Mesendoderm (in vitro differentiated cells): ENCODE results near the gene FUT6.
"Not testable (repeated sequence)": the region's sequence is repeated elsewhere in the genome, so short reads cannot be mapped to it uniquely, and the experiment has no call there.

Source experiments
- DNase-seq: peaks from one replicate; pipeline ENCODE4 v3.0.0; 2013
- H2AK5ac ChIP-seq: 2 replicates; pipeline ENCODE4 v1.6.1; 2013; ENCODE audit warnings: low read length, inconsistent platforms
- H2BK120ac ChIP-seq: 2 replicates; pipeline ENCODE4 v1.6.1; 2013; ENCODE audit warnings: low read depth, mild to moderate bottlenecking, low read length, moderate library complexity, mixed read lengths
- H2BK15ac ChIP-seq: replicated peaks from 2 replicates; pipeline ENCODE4 v1.6.1; 2013; ENCODE audit warnings: low read depth, mild to moderate bottlenecking, moderate library complexity
- H2BK5ac ChIP-seq: 2 replicates; pipeline ENCODE4 v1.6.1; 2013; ENCODE audit warnings: low read length, inconsistent platforms
- H3K18ac ChIP-seq: 2 replicates; pipeline ENCODE4 v1.6.1; 2013; ENCODE audit warnings: mild to moderate bottlenecking, low read length, mixed read lengths
- H3K23ac ChIP-seq: one replicate; pipeline ENCODE4 v1.6.1; 2013; ENCODE audit warnings: low read length
- H3K27ac ChIP-seq: 2 replicates; pipeline ENCODE4 v1.5.1; 2013; ENCODE audit warnings: low read depth, mild to moderate bottlenecking, inconsistent platforms, low read length, moderate library complexity
- H3K27me3 ChIP-seq: 2 replicates; pipeline ENCODE4 v1.6.1; 2013; ENCODE audit warnings: low read length, control low read depth, mild to moderate bottlenecking, inconsistent platforms; ENCODE audit not compliant: insufficient read depth, poor library complexity
- H3K36me3 ChIP-seq: 2 replicates; pipeline ENCODE4 v1.6.1; 2013; ENCODE audit warnings: low read length, inconsistent platforms; ENCODE audit not compliant: control insufficient read depth, insufficient read depth
- H3K4ac ChIP-seq: one replicate; pipeline ENCODE4 v1.6.1; 2013; ENCODE audit warnings: low read depth, mild to moderate bottlenecking, low read length, moderate library complexity
- H3K4me1 ChIP-seq: 2 replicates; pipeline ENCODE4 v1.6.1; 2013; ENCODE audit warnings: low read depth, low read length, inconsistent platforms; ENCODE audit not compliant: control insufficient read depth
- H3K4me2 ChIP-seq: 2 replicates; pipeline ENCODE4 v1.6.1; 2013; ENCODE audit warnings: low read length
- H3K4me3 ChIP-seq: 2 replicates; pipeline ENCODE4 v1.5.1; 2013; ENCODE audit warnings: mild to moderate bottlenecking, low read length
- H3K56ac ChIP-seq: one replicate; pipeline ENCODE4 v1.6.1; 2013; ENCODE audit warnings: low read length
- H3K79me1 ChIP-seq: 2 replicates; pipeline ENCODE4 v1.6.1; 2013; ENCODE audit warnings: low read length, inconsistent platforms
- H3K79me2 ChIP-seq: 2 replicates; pipeline ENCODE4 v1.6.1; 2013; ENCODE audit warnings: mild to moderate bottlenecking, low read length; ENCODE audit not compliant: control insufficient read depth, insufficient read depth
- H3K9ac ChIP-seq: 2 replicates; pipeline ENCODE4 v1.6.1; 2013; ENCODE audit warnings: low read length, inconsistent platforms
- H4K5ac ChIP-seq: one replicate; pipeline ENCODE4 v1.6.1; 2013; ENCODE audit warnings: low read length
- H4K8ac ChIP-seq: one replicate; pipeline ENCODE4 v1.6.1; 2013; ENCODE audit warnings: low read depth, mild to moderate bottlenecking, control low read depth, low read length, moderate library complexity
- WGBS: extraction: QIAGEN DNeasy Blood & Tissue Kit; methylation state at CpG from one replicate; pipeline ENCODE4 v1.1.7; 2013; ENCODE audit warnings: low lambda C conversion rate, missing lambda C conversion rate; ENCODE audit not compliant: insufficient coverage; ENCODE audit errors: extremely low coverage; 5-methylcytosine and 5-hydroxymethylcytosine counted together

The FUT6 gene

GRCh38 chr19:5863030-5863665 is 23.6 kb upstream of the FUT6 start:
- Histone ChIP-seq H3K79me1 (no peaks in the 10 kb centered on the region), H2BK120ac (no peak overlapping the region), H2BK5ac (no peak overlapping the region), H3K27ac (no peak overlapping the region), H4K5ac (no peak overlapping the region), H3K36me3 (no peaks in the 10 kb centered on the region), H3K9ac (no peak overlapping the region), H4K8ac (no peak overlapping the region), H3K4me3 (no peak overlapping the region), H3K4me1 (no peaks in the 10 kb centered on the region), H3K27me3 (no peaks in the 10 kb centered on the region), H2BK15ac (no peak overlapping the region), H3K79me2 (no peaks in the 10 kb centered on the region), H3K18ac (no peak overlapping the region), H3K4me2 (no peak overlapping the region), H3K23ac (no peak overlapping the region), H3K4ac (no peak overlapping the region), H3K56ac (no peak overlapping the region), H2AK5ac (no peak overlapping the region)
- DNase-seq = no peak
- WGBS = no CpG with 5 or more reads among the region's 11 CpGs

GRCh38 chr19:5857203-5858081 is 17.9 kb upstream of the FUT6 start:
- WGBS = no CpG with 5 or more reads among the region's 18 CpGs
- DNase-seq = no peak
- Histone ChIP-seq H3K27ac (no peak overlapping the region), H3K23ac (no peak overlapping the region), H3K79me1 (no peaks in the 10 kb centered on the region), H2BK5ac (no peak overlapping the region), H4K5ac (no peak overlapping the region), H4K8ac (no peak overlapping the region), H2BK15ac (no peak overlapping the region), H3K79me2 (no peaks in the 10 kb centered on the region), H3K18ac (no peak overlapping the region), H3K4me1 (no peaks in the 10 kb centered on the region), H3K27me3 (no peaks in the 10 kb centered on the region), H3K56ac (no peak overlapping the region), H2AK5ac (no peak overlapping the region), H3K4ac (no peak overlapping the region), H3K4me3 (no peak overlapping the region), H3K9ac (no peak overlapping the region), H2BK120ac (no peak overlapping the region), H3K4me2 (no peak overlapping the region), H3K36me3 (no peaks in the 10 kb centered on the region)

- not testable (repeated sequence) for H2BK5ac ChIP-seq, H3K27me3 ChIP-seq, H2BK120ac ChIP-seq, H3K4me2 ChIP-seq, H3K27ac ChIP-seq, H3K18ac ChIP-seq, H3K4me3 ChIP-seq, H3K56ac ChIP-seq, H4K8ac ChIP-seq, H3K23ac ChIP-seq, H4K5ac ChIP-seq, H2BK15ac ChIP-seq, H3K9ac ChIP-seq, DNase-seq, H3K36me3 ChIP-seq, H3K79me1 ChIP-seq, H2AK5ac ChIP-seq, H3K4ac ChIP-seq, H3K79me2 ChIP-seq, H3K4me1 ChIP-seq
- WGBS = no CpG with 5 or more reads among the region's 9 CpGs
Measured at GRCh38 chr19:5855151-5855550, 15.6 kb upstream of the FUT6 start.

DNA sequence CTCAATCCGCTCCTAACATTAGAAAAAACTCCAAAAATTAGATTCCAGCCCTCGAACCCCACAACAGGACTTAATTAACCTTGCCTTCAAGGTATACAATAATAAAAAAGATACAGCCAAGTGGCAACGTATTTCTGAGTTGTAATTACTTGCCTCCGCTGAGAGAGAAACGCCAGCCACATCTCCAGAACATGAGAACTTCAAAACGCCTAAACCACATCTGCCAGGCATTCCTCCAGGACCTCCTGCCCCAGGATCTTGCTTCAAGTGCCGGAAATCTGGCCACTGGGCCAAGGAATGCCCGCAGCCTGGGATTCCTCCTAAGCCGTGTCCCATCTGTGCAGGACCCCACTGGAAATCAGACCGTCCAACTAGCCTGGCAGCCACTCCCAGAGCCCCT is 14.6 kb upstream of the FUT6 start:
- not testable (repeated sequence) for H3K9ac ChIP-seq, H3K18ac ChIP-seq, H3K79me1 ChIP-seq, H2AK5ac ChIP-seq, H3K4me1 ChIP-seq, H2BK120ac ChIP-seq, H3K23ac ChIP-seq, H3K4me2 ChIP-seq, H3K27ac ChIP-seq, H3K56ac ChIP-seq, DNase-seq, H4K5ac ChIP-seq, H2BK5ac ChIP-seq, H3K36me3 ChIP-seq, H3K27me3 ChIP-seq, H3K4ac ChIP-seq, H4K8ac ChIP-seq, H2BK15ac ChIP-seq, H3K79me2 ChIP-seq, H3K4me3 ChIP-seq
- no CpG with 5 or more reads among the region's 10 CpGs for WGBS

- WGBS = no CpG with 5 or more reads among the region's 10 CpGs
Measured at GRCh38 chr19:5851302-5851701, 11.8 kb upstream of the FUT6 start, which contains the start of gene FUT3. TSS of gene FUT3 (minus strand) at chr19:5851449.

More at GRCh38 chr19:5851302-5851701, 11.8 kb upstream of the FUT6 start, which contains the start of gene FUT3:
- no peak within 1 kb of the TSS for H2BK120ac ChIP-seq
- no peaks in the 10 kb centered on the region for H3K4me1 ChIP-seq
- H3K23ac ChIP-seq = no peak within 1 kb of the TSS
- DNase-seq = no peak
- H2AK5ac ChIP-seq = no peak within 1 kb of the TSS
- no peaks in the 10 kb centered on the region for H3K36me3 ChIP-seq
- no peaks in the 10 kb centered on the region for H3K27me3 ChIP-seq
- H3K27ac ChIP-seq = no peak within 1 kb of the TSS
- H3K9ac ChIP-seq = no peak within 1 kb of the TSS
- no peak within 1 kb of the TSS for H3K4me3 ChIP-seq
- no peaks in the 10 kb centered on the region for H3K79me1 ChIP-seq
- H4K8ac ChIP-seq = no peak within 1 kb of the TSS
- no peaks in the 10 kb centered on the region for H3K79me2 ChIP-seq
- H3K4me2 ChIP-seq = no peak within 1 kb of the TSS
- no peak within 1 kb of the TSS for H2BK5ac ChIP-seq
- no peak within 1 kb of the TSS for H3K4ac ChIP-seq
- no peak within 1 kb of the TSS for H2BK15ac ChIP-seq
- H3K18ac ChIP-seq = no peak within 1 kb of the TSS
- H4K5ac ChIP-seq = no peak within 1 kb of the TSS
- H3K56ac ChIP-seq = no peak within 1 kb of the TSS
